ENCODE measurements around the gene CHRNB4.

- no peak for TF ChIP-seq POLR2A (IDR thresholded peaks at IDR 0.05)
- TF ChIP-seq CTCF (IDR thresholded peaks at IDR 0.05 in 8 of 11, conservative IDR thresholded peaks at IDR 0.05 in 3 of 11): no peak
Measured at GRCh38 chr15:78617516-78617915, 23.5 kb downstream of the CHRNB4 start.

Data from spleen (tissue), 7 donors.